Neural cell (in vitro differentiated cells): ENCODE measurements around the gene FREM3.

Experiments
- CTCF ChIP-seq: fragments of 450-650 bp; IDR thresholded peaks from 2 replicates; pipeline ENCODE4 v1.5.1; 2014; ENCODE audit warnings: antibody characterized with exemption, mild to moderate bottlenecking, moderate library complexity; ENCODE audit not compliant: poor library complexity, severe bottlenecking
- EP300 ChIP-seq: fragments of 450-650 bp; conservative IDR thresholded peaks from 2 replicates; pipeline ENCODE4 v1.6.1; 2014; ENCODE audit warnings: antibody characterized with exemption, mild to moderate bottlenecking, moderate library complexity; ENCODE audit not compliant: poor library complexity, severe bottlenecking
- MXI1 ChIP-seq: fragments of 450-650 bp; conservative IDR thresholded peaks from 2 replicates; pipeline ENCODE4 v1.6.1; 2014; ENCODE audit warnings: antibody characterized with exemption, mild to moderate bottlenecking; ENCODE audit not compliant: poor library complexity, severe bottlenecking
- TAF1 ChIP-seq: IDR thresholded peaks from 2 replicates; pipeline ENCODE4 v1.6.1; 2012; ENCODE audit warnings: low read depth

- TF ChIP-seq CTCF = no peak
- TF ChIP-seq TAF1 = no peak
- TF ChIP-seq MXI1 = no peak
- TF ChIP-seq EP300 = no peak
Measured at GRCh38 chr4:143736861-143737260, 36.4 kb upstream of the FREM3 start.
